Measurements from ENCODE around the gene CERS1. TPM values are rescaled to one million over a fixed set of nuclear protein-coding genes. Genes with fewer than 3 reads are reported as not detected.

The CERS1 gene
- total RNA-seq = 1 to 10 TPM in 1 of 3 donors, under 1 TPM in 2; 0.17 to 1.3 (median 0.39) TPM
- long read RNA-seq, donor 1, transcript CERS1-201 (6 exons, 2,094 nt) = major isoform, 5 of 9 reads
- long read RNA-seq, donor 1, partial matches to known transcripts = 1 of 9 reads
- long read RNA-seq, donor 1, other reads (novel, unspliced or antisense) = 2 of 9 reads
- long read RNA-seq, donor 2 = 0 reads

- DNase-seq = no peak
- Histone ChIP-seq H3K4me3 (no peak within 1 kb of the TSS), H3K36me3 (ENCODE audit: low read depth) (no peaks in the 10 kb centered on the region), H3K9me3 (no peaks in the 10 kb centered on the region), H3K4me1 (ENCODE audit: low read depth) (peaks cover 4% of the 10 kb centered on the region)
- ATAC-seq = peak; percentile 8
- no peak for TF ChIP-seq CTCF (IDR thresholded peaks at IDR 0.05)
- intact Hi-C loops (cut with DNase I, micrococcal nuclease) = no loop called here
Observed at GRCh38 chr19:18895824-18896341, at the start of gene CERS1. Gene CERS1 (minus strand): TSS chr19:18896158. CDS start chr19:18896072, 86 bp downstream.

GRCh38 chr19:18945297-18945696, 49.3 kb upstream of the CERS1 start:
- H3K4me1 ChIP-seq (ENCODE audit: low read depth) = peaks cover 3% of the 10 kb centered on the region
- no peak for TF ChIP-seq CTCF (IDR thresholded peaks at IDR 0.05)
- no peaks in the 10 kb centered on the region for H3K9me3 ChIP-seq
- H3K36me3 ChIP-seq (ENCODE audit: low read depth) = no peaks in the 10 kb centered on the region
- ATAC-seq (no peak), DNase-seq (no peak)
- no peak overlapping the region for H3K4me3 ChIP-seq
- intact Hi-C loops (cut with DNase I, micrococcal nuclease) = no loop called here

- no peaks in the 10 kb centered on the region for H3K9me3 ChIP-seq
- H3K4me3 ChIP-seq = no peak overlapping the region
- TF ChIP-seq CTCF (IDR thresholded peaks at IDR 0.05) = no peak
- DNase-seq (no peak), ATAC-seq (no peak)
- no peaks in the 10 kb centered on the region for H3K36me3 ChIP-seq (ENCODE audit: low read depth)
- intact Hi-C loops (cut with DNase I, micrococcal nuclease) = no loop called here
- H3K4me1 ChIP-seq (ENCODE audit: low read depth) = peaks cover 3% of the 10 kb centered on the region
Observed at GRCh38 chr19:18943465-18943864, 47.5 kb upstream of the CERS1 start.

- Histone ChIP-seq H3K36me3 (ENCODE audit: low read depth) (no peaks in the 10 kb centered on the region), H3K4me1 (ENCODE audit: low read depth) (peaks cover 3% of the 10 kb centered on the region), H3K9me3 (no peaks in the 10 kb centered on the region), H3K4me3 (no peak overlapping the region)
- DNase-seq (no peak), ATAC-seq (no peak)
- intact Hi-C loops (cut with DNase I, micrococcal nuclease) = no loop called here
- TF ChIP-seq CTCF (IDR thresholded peaks at IDR 0.05) = no peak
Observed at GRCh38 chr19:18942692-18943091, 46.7 kb upstream of the CERS1 start.

- intact Hi-C loops (cut with DNase I, micrococcal nuclease) = no loop called here
- Histone ChIP-seq H3K9me3 (no peaks in the 10 kb centered on the region), H3K4me1 (ENCODE audit: low read depth) (peaks cover 3% of the 10 kb centered on the region), H3K4me3 (no peak overlapping the region), H3K36me3 (ENCODE audit: low read depth) (no peaks in the 10 kb centered on the region)
- no peak for DNase-seq
- no peak for ATAC-seq
- TF ChIP-seq CTCF (IDR thresholded peaks at IDR 0.05) = no peak
Observed at GRCh38 chr19:18941628-18942354, 45.8 kb upstream of the CERS1 start.
